HEK293T (cell line): ENCODE data around the gene TPP2.

ENCODE experiments used
- CTCF ChIA-PET: fragments of 350-600 bp; formaldehyde crosslinking; extraction: SDS; loops from one replicate; lab custom pipeline; 2021; ENCODE audit warnings: antibody characterized with exemption, inconsistent platforms; lab: Yijun Ruan, JAX
- POLR2A ChIA-PET: fragments of 350-600 bp; formaldehyde crosslinking; extraction: SDS; loops from one replicate; lab custom pipeline; 2020; ENCODE audit warnings: antibody characterized with exemption, inconsistent platforms; lab: Yijun Ruan, JAX
- DNase-seq: peaks from one replicate; pipeline ENCODE4 v3.0.0; 2012; ENCODE audit warnings: mixed read lengths; ENCODE audit errors: extremely low spot score
- ARNT ChIP-seq: fragments of 450-650 bp; IDR thresholded peaks from 2 replicates; pipeline ENCODE4 v1.6.1; 2017; ENCODE audit warnings: mild to moderate bottlenecking
- BHLHE40 ChIP-seq: fragments of 450-650 bp; IDR thresholded peaks from 2 replicates; pipeline ENCODE4 v1.6.1; 2016; ENCODE audit warnings: mild to moderate bottlenecking, moderate library complexity, borderline replicate concordance
- CTBP1 ChIP-seq: fragments of 450-650 bp; IDR thresholded peaks from 2 replicates; pipeline ENCODE4 v1.6.1; 2016; ENCODE audit warnings: borderline replicate concordance
- ELF4 ChIP-seq: fragments of 450-650 bp; IDR thresholded peaks from 2 replicates; pipeline ENCODE4 v1.6.1; 2017; ENCODE audit warnings: antibody characterized with exemption
- FOXA1 ChIP-seq: fragments of 450-650 bp; IDR thresholded peaks from 2 replicates; pipeline ENCODE4 v1.6.1; 2016; ENCODE audit warnings: mild to moderate bottlenecking
- FOXK2 ChIP-seq: fragments of 450-650 bp; IDR thresholded peaks from 2 replicates; pipeline ENCODE4 v1.6.1; 2016; ENCODE audit warnings: mild to moderate bottlenecking
- FOXM1 ChIP-seq: fragments of 450-650 bp; IDR thresholded peaks from 2 replicates; pipeline ENCODE4 v1.6.1; 2017; ENCODE audit warnings: mild to moderate bottlenecking, borderline replicate concordance
- HDGF ChIP-seq: fragments of 450-650 bp; IDR thresholded peaks from 2 replicates; pipeline ENCODE4 v1.6.1; 2017; ENCODE audit warnings: antibody characterized with exemption, borderline replicate concordance
- L3MBTL2 ChIP-seq: fragments of 450-650 bp; conservative IDR thresholded peaks from 2 replicates; pipeline ENCODE4 v1.6.1; 2016; ENCODE audit warnings: mild to moderate bottlenecking
- LEF1 ChIP-seq: fragments of 450-650 bp; IDR thresholded peaks from 2 replicates; pipeline ENCODE4 v1.6.1; 2017; ENCODE audit warnings: mild to moderate bottlenecking, borderline replicate concordance
- NFRKB ChIP-seq: fragments of 450-650 bp; IDR thresholded peaks from 2 replicates; pipeline ENCODE4 v1.6.1; 2016; ENCODE audit warnings: mild to moderate bottlenecking, moderate library complexity
- SP1 ChIP-seq: fragments of 450-650 bp; IDR thresholded peaks from 2 replicates; pipeline ENCODE4 v1.6.1; 2017
- SUZ12 ChIP-seq: fragments of 450-650 bp; IDR thresholded peaks from 2 replicates; pipeline ENCODE4 v1.6.1; 2016; ENCODE audit warnings: mild to moderate bottlenecking
- TARDBP ChIP-seq: fragments of 450-650 bp; IDR thresholded peaks from 2 replicates; pipeline ENCODE4 v1.6.1; 2016
- ZNF384 ChIP-seq: fragments of 450-650 bp; IDR thresholded peaks from 2 replicates; pipeline ENCODE4 v1.6.1; 2016
- TF ChIP-seq, protein P1 (sequence below): fragments of 450-650 bp; IDR thresholded peaks from 2 replicates; pipeline ENCODE4 v1.6.1; 2016

TPP2 gene

DNA sequence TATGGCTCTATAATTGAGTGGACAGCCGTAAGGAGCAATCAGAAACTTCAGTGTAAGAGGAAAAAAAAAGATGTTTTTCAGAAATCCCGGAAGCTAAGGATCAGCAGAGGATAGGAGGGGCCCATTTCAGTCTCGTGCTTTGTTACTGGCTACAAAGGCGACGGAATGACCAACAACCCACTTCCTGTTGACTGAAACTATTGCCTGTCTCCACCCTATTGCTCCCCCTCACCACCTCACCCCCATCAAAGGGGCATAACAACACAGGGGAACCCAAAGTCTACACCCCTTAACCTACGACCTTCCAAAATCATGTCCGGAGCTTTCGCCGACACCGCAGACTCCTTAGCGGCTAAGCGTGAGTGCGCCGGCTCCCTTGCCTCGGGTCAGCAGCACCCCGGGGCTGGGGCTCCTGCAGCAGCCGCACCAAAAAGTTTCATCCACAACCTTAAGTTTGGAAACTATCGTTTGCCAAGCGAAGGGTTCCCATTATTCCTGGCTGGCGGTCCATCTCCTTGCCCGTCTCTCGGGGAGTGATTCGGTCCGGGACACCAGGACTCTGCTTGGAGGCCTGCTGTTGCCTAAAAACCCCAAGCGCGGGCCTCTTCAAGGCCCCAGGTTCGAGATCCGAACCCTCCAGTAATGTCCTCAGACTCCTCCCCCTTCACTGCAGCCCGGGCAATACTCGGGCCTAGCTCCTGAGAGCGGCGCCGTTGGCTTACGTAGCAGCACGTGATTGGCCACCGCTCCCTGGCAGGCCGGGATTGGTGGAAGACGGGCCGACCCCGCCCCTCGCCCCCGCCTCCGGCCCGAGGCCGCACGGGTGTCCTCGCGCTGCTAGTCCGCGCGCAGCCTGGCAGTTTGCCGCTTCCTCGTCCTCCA, at the start of gene TPP2:
TPP2 (plus strand) TSS at position 840 of the 882 bp plus-strand sequence. CDS start 53 bp downstream, outside the sequence.
- ChIA-PET POLR2A (interaction anchor here (0.6 to 1.7 kb wide), 13 partner anchors 9 to 250 kb away, joined by 3 to 15 read pairs (median 4); partner anchors contain the start of genes ERCC5 and TEX30), CTCF (interaction anchor here (2.1 kb wide), 1 partner anchor 128 kb away, joined by 6 read pairs; no protein-coding TSS in a partner anchor)
- peak; percentile 88 for DNase-seq
- TF ChIP-seq ELF4 (peak; percentile 36; the same call in 1 of the 2 replicates), ARNT (no peak), NFRKB (no peak), ZNF384 (no peak), FOXK2 (no peak), TARDBP (no peak), L3MBTL2 (peak; percentile 39), LEF1 (no peak)

DNA sequence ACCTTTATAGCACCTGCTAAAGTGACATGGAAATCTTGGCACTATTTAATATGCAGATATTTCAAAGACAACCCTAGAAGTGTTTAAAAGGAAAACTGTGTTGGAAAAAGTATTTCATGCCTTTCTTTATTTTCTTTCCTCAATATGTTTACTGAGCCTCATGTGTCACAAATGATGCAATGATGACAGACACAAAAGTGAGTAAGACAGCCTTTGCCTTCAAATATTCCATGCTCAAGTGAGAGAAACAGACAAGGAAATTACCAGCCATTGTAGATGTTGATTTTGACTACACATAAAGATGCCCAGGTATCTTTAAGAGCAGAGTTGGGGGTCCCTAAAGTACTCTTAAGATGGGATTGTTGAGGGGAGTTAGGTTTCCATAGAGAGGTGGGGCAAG, 48.0 kb upstream of the TPP2 start:
- no peak for TF ChIP-seq L3MBTL2
- TF ChIP-seq, protein P1, sequence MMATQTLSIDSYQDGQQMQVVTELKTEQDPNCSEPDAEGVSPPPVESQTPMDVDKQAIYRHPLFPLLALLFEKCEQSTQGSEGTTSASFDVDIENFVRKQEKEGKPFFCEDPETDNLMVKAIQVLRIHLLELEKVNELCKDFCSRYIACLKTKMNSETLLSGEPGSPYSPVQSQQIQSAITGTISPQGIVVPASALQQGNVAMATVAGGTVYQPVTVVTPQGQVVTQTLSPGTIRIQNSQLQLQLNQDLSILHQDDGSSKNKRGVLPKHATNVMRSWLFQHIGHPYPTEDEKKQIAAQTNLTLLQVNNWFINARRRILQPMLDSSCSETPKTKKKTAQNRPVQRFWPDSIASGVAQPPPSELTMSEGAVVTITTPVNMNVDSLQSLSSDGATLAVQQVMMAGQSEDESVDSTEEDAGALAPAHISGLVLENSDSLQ = no peak
- no peak for TF ChIP-seq FOXM1
- no peak for TF ChIP-seq HDGF
- TF ChIP-seq SP1 = no peak
- TF ChIP-seq TARDBP = no peak
- no peak for TF ChIP-seq FOXK2
- TF ChIP-seq NFRKB = no peak
- TF ChIP-seq ELF4 = no peak
- no peak for TF ChIP-seq ZNF384
- TF ChIP-seq BHLHE40 = no peak
- no peak for TF ChIP-seq CTBP1
- no peak for DNase-seq
- ChIA-PET POLR2A (no interaction called here), CTCF (no interaction called here)

DNA sequence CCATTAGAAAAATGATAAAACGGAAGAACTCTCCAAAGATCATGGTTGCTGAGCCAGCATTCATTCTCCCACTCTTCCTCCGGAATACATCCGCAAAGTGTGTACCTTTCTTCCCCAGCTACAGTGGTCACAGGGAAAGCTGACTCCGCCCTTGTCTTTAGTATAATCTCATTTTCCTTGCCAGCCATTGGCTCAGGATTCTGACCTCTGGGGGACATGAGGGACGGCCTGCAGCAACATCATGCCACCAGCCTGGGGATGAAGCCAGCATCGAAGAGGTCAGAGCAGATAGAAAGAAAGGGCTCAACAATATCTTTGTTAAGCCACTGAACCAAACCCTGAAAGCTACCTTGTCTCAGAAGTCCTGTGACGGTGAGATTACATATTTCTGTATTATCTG, 46.3 kb upstream of the TPP2 start:
- TF ChIP-seq ARNT (no peak), HDGF (no peak), LEF1 (no peak), TARDBP (no peak)
- CTCF ChIA-PET = no interaction called here
- no peak for DNase-seq
- POLR2A ChIA-PET = no interaction called here

DNA sequence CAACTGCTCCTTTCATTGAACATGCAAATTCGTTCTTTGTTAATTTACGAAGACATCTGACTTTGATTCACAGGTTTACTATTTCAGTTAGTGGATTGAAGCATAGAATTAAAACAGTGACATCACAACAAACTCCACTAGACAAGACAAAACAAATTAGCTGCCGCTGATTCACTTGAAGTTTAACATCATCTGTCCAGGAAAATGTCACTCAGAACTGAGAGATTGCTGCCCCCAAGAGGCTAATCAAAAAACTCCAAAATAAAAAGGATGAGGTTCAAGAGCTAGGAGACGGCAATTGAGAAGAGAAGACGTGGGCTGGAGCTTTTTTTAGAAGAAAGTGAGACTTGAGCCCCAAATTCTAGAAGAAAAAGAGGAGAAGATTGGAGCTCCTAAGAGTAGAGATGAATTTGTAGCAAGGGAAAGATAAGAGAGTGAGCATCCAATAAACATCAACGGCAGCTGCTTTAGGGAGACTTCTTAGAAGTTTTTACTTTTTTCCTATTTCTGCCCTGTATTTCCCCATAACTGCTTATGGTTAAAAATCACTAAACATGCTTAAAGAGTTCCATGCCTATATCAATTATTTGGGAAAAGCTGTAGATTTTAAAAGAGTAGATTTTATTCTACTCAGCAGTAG, 40.8 kb upstream of the TPP2 start:
- POLR2A ChIA-PET = no interaction called here
- DNase-seq = peak; percentile 11
- CTCF ChIA-PET = interaction anchor here (0.6 to 1.9 kb wide), 10 partner anchors 8 to 1411 kb away, joined by 3 to 7 read pairs (median 5); no protein-coding TSS in a partner anchor
- TF ChIP-seq, protein P1 = peak; percentile 48
- TF ChIP-seq L3MBTL2 = no peak

DNA sequence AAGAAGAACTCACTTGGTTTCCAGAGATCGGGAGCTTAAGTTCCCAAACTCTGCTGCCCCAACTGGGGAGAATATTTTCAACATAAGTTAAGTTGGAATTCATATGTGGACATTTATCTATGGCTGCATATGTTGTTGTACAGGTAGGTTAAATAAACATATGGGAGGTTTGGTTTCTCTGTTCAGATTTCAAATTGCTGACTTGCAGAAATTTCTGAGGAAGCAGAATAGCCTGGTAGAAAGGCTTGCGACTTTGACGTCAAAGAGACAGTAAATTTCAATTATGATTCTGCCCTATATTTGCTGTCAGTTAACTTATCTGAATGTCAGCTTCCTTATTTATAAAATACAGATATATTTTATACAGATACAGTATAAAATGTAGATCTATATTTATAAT, 40.0 kb upstream of the TPP2 start:
- ChIA-PET CTCF (interaction anchor here (1.0 to 1.6 kb wide), 2 partner anchors 9 to 416 kb away, joined by 3 to 7 read pairs; no protein-coding TSS in a partner anchor), POLR2A (no interaction called here)
- TF ChIP-seq FOXA1 (no peak), SP1 (no peak), FOXK2 (no peak), FOXM1 (no peak), ARNT (no peak), BHLHE40 (no peak), L3MBTL2 (no peak), HDGF (no peak), NFRKB (no peak), ELF4 (no peak)
- TF ChIP-seq, protein P1 = no peak
- no peak for DNase-seq

DNA sequence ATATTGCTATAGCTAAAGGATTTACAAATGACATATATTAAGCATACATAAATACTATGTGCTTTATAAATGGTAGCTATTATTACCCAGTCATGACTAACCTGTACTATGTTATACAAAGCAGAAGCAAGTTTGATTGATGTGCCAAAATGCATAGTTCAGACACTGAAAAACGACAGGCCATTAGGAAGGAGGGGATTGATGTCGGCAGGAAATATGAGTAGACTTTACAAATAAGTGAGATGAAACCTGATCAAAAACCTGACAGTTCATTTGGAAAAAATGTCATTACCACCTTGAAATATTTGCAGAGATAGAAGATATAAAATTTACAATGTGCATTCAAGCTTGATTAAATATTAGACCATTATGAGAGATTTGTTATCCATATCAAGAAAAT, 38.8 kb upstream of the TPP2 start:
- ChIA-PET CTCF (interaction anchor here (1.0 to 1.1 kb wide), 2 partner anchors 13 to 615 kb away, joined by 3 read pairs; no protein-coding TSS in a partner anchor), POLR2A (no interaction called here)
- TF ChIP-seq NFRKB (no peak), FOXA1 (no peak), HDGF (no peak), LEF1 (no peak), SUZ12 (no peak), ARNT (no peak)
- TF ChIP-seq, protein P1 = 0 out of 2 replicates have a peak, but pooled peaks have one; percentile 9
- no peak for DNase-seq
